GM12891 (cell line): ENCODE measurements around the gene TP73.

Experiments
- PAX5 ChIP-seq: IDR thresholded peaks from 2 replicates; pipeline ENCODE4 v1.6.1; 2011; ENCODE audit warnings: low read length, moderate library complexity, mild to moderate bottlenecking; ENCODE audit not compliant: insufficient read depth, severe bottlenecking
- POLR2A ChIP-seq: IDR thresholded peaks from 2 replicates; pipeline ENCODE4 v1.6.1; 2011; ENCODE audit warnings: low read depth, low read length, control low read depth
- POLR2AphosphoS5 ChIP-seq: IDR thresholded peaks from 2 replicates; pipeline ENCODE4 v1.6.1; 2011; ENCODE audit warnings: low read depth, low read length, control low read depth
- SPI1 ChIP-seq: IDR thresholded peaks from 2 replicates; pipeline ENCODE4 v1.6.1; 2011; ENCODE audit warnings: low read depth, low read length, control low read depth

DNA sequence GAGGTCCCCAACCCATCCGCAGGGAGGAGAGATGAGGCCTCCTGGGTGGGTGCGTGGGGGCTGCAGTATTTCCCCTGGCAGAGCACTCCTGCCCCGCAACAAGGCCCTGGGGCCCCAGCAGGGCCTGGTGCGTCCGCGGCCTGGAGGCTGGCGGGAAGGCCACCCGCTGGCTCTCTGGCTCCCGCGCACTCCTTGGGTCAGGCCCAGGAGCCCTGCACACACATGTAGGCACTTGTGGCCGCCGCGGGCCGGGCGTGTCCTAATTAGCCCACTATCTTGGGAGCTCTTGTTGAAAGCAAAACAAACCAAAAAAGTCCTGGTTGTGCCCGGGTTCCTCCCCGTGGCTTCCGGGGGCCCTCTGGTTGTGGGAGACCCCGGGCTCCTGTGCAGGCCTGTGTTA lies 50.2 kb downstream of the TP73 start:
- TF ChIP-seq POLR2A = no peak
- no peak for TF ChIP-seq POLR2AphosphoS5
- TF ChIP-seq SPI1 = no peak
- no peak for TF ChIP-seq PAX5
